A549 (cell line): ENCODE results near the gene CD180.

Source experiments
- BHLHE40 ChIP-seq: IDR thresholded peaks from 2 replicates; pipeline ENCODE4 v1.6.1; 2012; ENCODE audit warnings: low read depth, low read length, inconsistent platforms
- CTCF ChIP-seq: fragments of >200 bp; sonication (Bioruptor Twin); formaldehyde crosslinking; IDR thresholded peaks from 3 replicates; pipeline ENCODE4 v1.5.1; 2016
- EHMT2 ChIP-seq: fragments of 200-600 bp; sonication (generic); IDR thresholded peaks from 2 replicates; pipeline ENCODE4 v1.6.1; 2016; ENCODE audit warnings: antibody characterized with exemption, low read depth, mild to moderate bottlenecking, moderate library complexity
- ELK1 ChIP-seq: fragments of 150-350 bp; IDR thresholded peaks from 2 replicates; pipeline ENCODE4 v1.6.1; 2014; ENCODE audit warnings: low read depth, mild to moderate bottlenecking, low read length
- FOSB ChIP-seq: fragments of 250-450 bp; sonication (Bioruptor Pico); IDR thresholded peaks from 2 replicates; pipeline ENCODE4 v1.5.0; 2020; ENCODE audit warnings: mild to moderate bottlenecking, moderate library complexity
- HOXA7 ChIP-seq: fragments of 250-450 bp; sonication (Bioruptor Pico); IDR thresholded peaks from 2 replicates; pipeline ENCODE4 v1.5.0; 2020; ENCODE audit warnings: mild to moderate bottlenecking, moderate library complexity
- MAZ ChIP-seq: fragments of 150-350 bp; IDR thresholded peaks from 2 replicates; pipeline ENCODE4 v1.6.1; 2014; ENCODE audit warnings: antibody characterized with exemption, low read depth, low read length, borderline replicate concordance
- PHF8 ChIP-seq: fragments of 200-600 bp; sonication (generic); IDR thresholded peaks from 2 replicates; pipeline ENCODE4 v1.6.1; 2016; ENCODE audit warnings: low read depth, mild to moderate bottlenecking, antibody characterized with exemption, moderate library complexity, borderline replicate concordance
- POLR2A ChIP-seq: IDR thresholded peaks from 2 replicates; pipeline ENCODE4 v1.6.1; 2012; ENCODE audit warnings: mild to moderate bottlenecking, low read length
- POLR2AphosphoS2 ChIP-seq: conservative IDR thresholded peaks from 2 replicates; pipeline ENCODE4 v1.6.1; 2012; ENCODE audit warnings: low read length, improper control_type of control experiment, inconsistent platforms
- RFX5 ChIP-seq: fragments of 450-650 bp; IDR thresholded peaks from 2 replicates; pipeline ENCODE4 v1.7.1; 2014; ENCODE audit warnings: antibody characterized with exemption, mild to moderate bottlenecking, moderate library complexity
- RNF2 ChIP-seq: fragments of 200-600 bp; sonication (generic); IDR thresholded peaks from 2 replicates; pipeline ENCODE4 v1.6.1; 2016; ENCODE audit warnings: low read depth, mild to moderate bottlenecking, antibody characterized with exemption, moderate library complexity, borderline replicate concordance
- ZNF302 ChIP-seq: fragments of 250-450 bp; sonication (Bioruptor Pico); IDR thresholded peaks from 2 replicates; pipeline ENCODE4 v1.9.0; 2021; ENCODE audit warnings: inconsistent platforms, mild to moderate bottlenecking, moderate library complexity

- TF ChIP-seq CTCF, result no peak
- TF ChIP-seq MAZ, result no peak
- TF ChIP-seq RFX5, result no peak
- TF ChIP-seq PHF8, result no peak
- TF ChIP-seq EHMT2, result no peak
- no peak for TF ChIP-seq POLR2A
- no peak for TF ChIP-seq POLR2AphosphoS2
- no peak for TF ChIP-seq FOSB
- TF ChIP-seq RNF2, result no peak
- no peak for TF ChIP-seq ELK1
- no peak for TF ChIP-seq BHLHE40
- no peak for TF ChIP-seq ZNF302 (CRISPR knock-in tag)
- no peak for TF ChIP-seq HOXA7
Observed at GRCh38 chr5:67133217-67133616, 63.4 kb downstream of the CD180 start.
